ENCODE data around the gene GPA33.

The GPA33 gene

DNA sequence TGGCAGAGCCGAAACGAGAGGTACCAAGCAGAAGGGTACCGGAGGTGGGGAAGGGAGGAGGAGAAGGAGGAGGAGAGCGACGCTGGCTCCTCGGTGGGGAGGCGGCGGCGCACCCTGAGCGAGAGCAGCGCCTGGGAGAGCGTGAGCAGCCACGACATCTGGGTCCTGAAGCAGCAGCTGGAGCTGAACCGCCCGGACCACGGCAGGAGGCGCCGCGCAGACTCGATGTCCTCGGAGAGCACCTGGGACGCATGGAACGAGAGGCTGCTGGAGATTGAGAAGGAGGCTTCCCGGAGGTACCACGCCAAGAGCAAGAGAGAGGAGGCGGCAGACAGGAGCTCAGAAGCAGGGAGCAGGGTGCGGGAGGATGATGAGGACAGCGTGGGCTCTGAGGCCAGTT lies 36.1 kb upstream of the GPA33 start:
- peaks cover 3% of the 10 kb centered on the region for H3K27me3 ChIP-seq (ENCODE audit: insufficient read depth, poor library complexity, severe bottlenecking)
- no peak for DNase-seq (ENCODE audit: low read depth in 1 of 2, low spot score in 1 of 2)
- no peak overlapping the region for H3K27ac ChIP-seq (replicated peaks)
- TF ChIP-seq, protein P1, sequence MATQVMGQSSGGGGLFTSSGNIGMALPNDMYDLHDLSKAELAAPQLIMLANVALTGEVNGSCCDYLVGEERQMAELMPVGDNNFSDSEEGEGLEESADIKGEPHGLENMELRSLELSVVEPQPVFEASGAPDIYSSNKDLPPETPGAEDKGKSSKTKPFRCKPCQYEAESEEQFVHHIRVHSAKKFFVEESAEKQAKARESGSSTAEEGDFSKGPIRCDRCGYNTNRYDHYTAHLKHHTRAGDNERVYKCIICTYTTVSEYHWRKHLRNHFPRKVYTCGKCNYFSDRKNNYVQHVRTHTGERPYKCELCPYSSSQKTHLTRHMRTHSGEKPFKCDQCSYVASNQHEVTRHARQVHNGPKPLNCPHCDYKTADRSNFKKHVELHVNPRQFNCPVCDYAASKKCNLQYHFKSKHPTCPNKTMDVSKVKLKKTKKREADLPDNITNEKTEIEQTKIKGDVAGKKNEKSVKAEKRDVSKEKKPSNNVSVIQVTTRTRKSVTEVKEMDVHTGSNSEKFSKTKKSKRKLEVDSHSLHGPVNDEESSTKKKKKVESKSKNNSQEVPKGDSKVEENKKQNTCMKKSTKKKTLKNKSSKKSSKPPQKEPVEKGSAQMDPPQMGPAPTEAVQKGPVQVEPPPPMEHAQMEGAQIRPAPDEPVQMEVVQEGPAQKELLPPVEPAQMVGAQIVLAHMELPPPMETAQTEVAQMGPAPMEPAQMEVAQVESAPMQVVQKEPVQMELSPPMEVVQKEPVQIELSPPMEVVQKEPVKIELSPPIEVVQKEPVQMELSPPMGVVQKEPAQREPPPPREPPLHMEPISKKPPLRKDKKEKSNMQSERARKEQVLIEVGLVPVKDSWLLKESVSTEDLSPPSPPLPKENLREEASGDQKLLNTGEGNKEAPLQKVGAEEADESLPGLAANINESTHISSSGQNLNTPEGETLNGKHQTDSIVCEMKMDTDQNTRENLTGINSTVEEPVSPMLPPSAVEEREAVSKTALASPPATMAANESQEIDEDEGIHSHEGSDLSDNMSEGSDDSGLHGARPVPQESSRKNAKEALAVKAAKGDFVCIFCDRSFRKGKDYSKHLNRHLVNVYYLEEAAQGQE (IDR thresholded peaks at IDR 0.05; ENCODE audit: insufficient replicate concordance, low read depth): no peak
- no peak for TF ChIP-seq SPI1 (IDR thresholded peaks at IDR 0.05; ENCODE audit: borderline replicate concordance, low read depth)
- TF ChIP-seq, protein P2, sequence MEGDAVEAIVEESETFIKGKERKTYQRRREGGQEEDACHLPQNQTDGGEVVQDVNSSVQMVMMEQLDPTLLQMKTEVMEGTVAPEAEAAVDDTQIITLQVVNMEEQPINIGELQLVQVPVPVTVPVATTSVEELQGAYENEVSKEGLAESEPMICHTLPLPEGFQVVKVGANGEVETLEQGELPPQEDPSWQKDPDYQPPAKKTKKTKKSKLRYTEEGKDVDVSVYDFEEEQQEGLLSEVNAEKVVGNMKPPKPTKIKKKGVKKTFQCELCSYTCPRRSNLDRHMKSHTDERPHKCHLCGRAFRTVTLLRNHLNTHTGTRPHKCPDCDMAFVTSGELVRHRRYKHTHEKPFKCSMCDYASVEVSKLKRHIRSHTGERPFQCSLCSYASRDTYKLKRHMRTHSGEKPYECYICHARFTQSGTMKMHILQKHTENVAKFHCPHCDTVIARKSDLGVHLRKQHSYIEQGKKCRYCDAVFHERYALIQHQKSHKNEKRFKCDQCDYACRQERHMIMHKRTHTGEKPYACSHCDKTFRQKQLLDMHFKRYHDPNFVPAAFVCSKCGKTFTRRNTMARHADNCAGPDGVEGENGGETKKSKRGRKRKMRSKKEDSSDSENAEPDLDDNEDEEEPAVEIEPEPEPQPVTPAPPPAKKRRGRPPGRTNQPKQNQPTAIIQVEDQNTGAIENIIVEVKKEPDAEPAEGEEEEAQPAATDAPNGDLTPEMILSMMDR (IDR thresholded peaks at IDR 0.05; ENCODE audit: insufficient read depth, low read length): no peak
- no peak for TF ChIP-seq POLR2AphosphoS5 (IDR thresholded peaks at IDR 0.05; ENCODE audit: low read depth)
- TF ChIP-seq GABPA (IDR thresholded peaks at IDR 0.05; ENCODE audit: low read depth): no peak
- no peak overlapping the region for H3K4me3 ChIP-seq (replicated peaks; ENCODE audit: insufficient read depth, low read length)

DNA sequence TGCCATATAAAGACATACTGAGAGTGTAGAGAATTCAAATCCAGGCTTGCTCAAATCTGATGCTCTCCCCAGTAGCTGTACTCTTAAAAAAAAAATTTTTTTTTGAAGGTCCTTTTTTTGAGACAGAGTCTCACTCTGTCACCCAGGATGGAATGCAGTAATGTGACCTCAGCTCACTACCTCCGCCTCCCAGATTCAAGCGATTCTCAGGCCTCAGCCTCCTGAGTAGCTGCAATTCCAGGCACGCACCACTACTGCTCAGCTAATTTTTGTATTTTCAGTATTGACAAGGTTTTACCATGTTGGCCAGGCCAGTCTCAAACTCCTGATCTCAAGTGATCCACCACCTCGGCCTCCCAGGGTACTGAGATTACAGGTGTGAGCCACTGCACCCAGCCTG lies 32.4 kb upstream of the GPA33 start:
- Histone ChIP-seq H3K27ac (replicated peaks) (no peak overlapping the region), H3K27me3 (ENCODE audit: insufficient read depth, poor library complexity, severe bottlenecking) (no peaks in the 10 kb centered on the region), H3K4me3 (replicated peaks; ENCODE audit: insufficient read depth, low read length) (no peak overlapping the region)
- no peak for TF ChIP-seq SPI1 (IDR thresholded peaks at IDR 0.05; ENCODE audit: borderline replicate concordance, low read depth)
- no peak for TF ChIP-seq POLR2AphosphoS5 (IDR thresholded peaks at IDR 0.05; ENCODE audit: low read depth)
- TF ChIP-seq, protein P2 (IDR thresholded peaks at IDR 0.05; ENCODE audit: insufficient read depth, low read length): no peak
- TF ChIP-seq, protein P1 (IDR thresholded peaks at IDR 0.05; ENCODE audit: insufficient replicate concordance, low read depth): no peak
- TF ChIP-seq GABPA (IDR thresholded peaks at IDR 0.05; ENCODE audit: low read depth): no peak
- DNase-seq (ENCODE audit: low read depth in 1 of 2, low spot score in 1 of 2): no peak

DNA sequence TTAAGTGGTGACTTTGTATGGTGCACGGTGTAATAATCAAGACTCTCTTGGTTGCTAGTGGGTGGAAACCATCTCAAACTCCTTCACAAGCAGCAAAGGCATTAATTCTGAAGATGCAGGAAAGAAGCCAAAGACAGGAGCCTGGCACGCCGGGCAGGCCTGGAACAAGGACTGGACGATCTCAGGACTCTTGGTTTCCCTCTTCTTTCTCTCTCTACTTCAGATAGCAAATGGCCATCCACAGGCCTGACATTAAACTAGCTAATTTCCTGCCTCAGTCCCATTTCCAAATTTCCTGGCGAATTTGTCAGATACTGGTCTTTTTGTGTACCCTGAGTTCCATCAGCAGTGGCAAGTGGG lies 31.9 kb upstream of the GPA33 start:
- no peak overlapping the region for H3K27ac ChIP-seq (replicated peaks)
- TF ChIP-seq, protein P1 (IDR thresholded peaks at IDR 0.05; ENCODE audit: insufficient replicate concordance, low read depth): no peak
- no peak for TF ChIP-seq SPI1 (IDR thresholded peaks at IDR 0.05; ENCODE audit: borderline replicate concordance, low read depth)
- TF ChIP-seq, protein P2 (IDR thresholded peaks at IDR 0.05; ENCODE audit: insufficient read depth, low read length): no peak
- DNase-seq (ENCODE audit: low read depth in 1 of 2, low spot score in 1 of 2): no peak
- no peak overlapping the region for H3K4me3 ChIP-seq (replicated peaks; ENCODE audit: insufficient read depth, low read length)
- H3K27me3 ChIP-seq (ENCODE audit: insufficient read depth, poor library complexity, severe bottlenecking): no peaks in the 10 kb centered on the region

Measured in HL-60 (cell line).